H1 (cell line): ENCODE data around the gene STIM1. TPM values are rescaled to one million over a fixed set of nuclear protein-coding genes. Genes with fewer than 3 reads are reported as not detected.

ENCODE experiments used
- CTCF ChIA-PET: fragments of 300-600 bp; sonication (Branson Sonifier 250); formaldehyde crosslinking; loops from one replicate; lab custom pipeline; 2021; ENCODE audit not compliant: partially characterized antibody; lab: Charles Lee
- POLR2A ChIA-PET: fragments of 300-600 bp; sonication (Branson Sonifier 250); formaldehyde crosslinking; loops from one replicate; lab custom pipeline; 2021; ENCODE audit warnings: inconsistent platforms; ENCODE audit not compliant: partially characterized antibody; lab: Charles Lee
- DNase-seq, 2 experiments: peaks; one replicate each; pipeline versions ENCODE4 v3.0.0 to v3.0.0-alpha.2; 2010 to 2022; ENCODE audit warnings: low spot score in 2 of 2, low read depth in 1 of 2, mixed read lengths in 1 of 2
- FAIRE-seq: peaks from 2 replicates; lab custom pipeline; 2011; peaks lifted over from hg19 to GRCh38; lab: Jason Lieb, UNC
- H2AFZ ChIP-seq: 2 replicates; pipeline ENCODE4 v1.8.1; 2012; ENCODE audit warnings: low read length, inconsistent platforms
- H2AK5ac ChIP-seq: 2 replicates; pipeline ENCODE4 v1.6.1; 2013; ENCODE audit warnings: low read depth, low read length
- H2BK120ac ChIP-seq: replicated peaks from 2 replicates; pipeline ENCODE3; 2013; ENCODE audit warnings: low read depth, low read length, inconsistent platforms
- H2BK12ac ChIP-seq: 2 replicates; pipeline ENCODE4 v1.6.1; 2013; ENCODE audit warnings: low read depth, low read length
- H2BK15ac ChIP-seq: 2 replicates; pipeline ENCODE4 v1.6.1; 2013; ENCODE audit warnings: low read length
- H2BK20ac ChIP-seq: 2 replicates; pipeline ENCODE4 v1.6.1; 2013; ENCODE audit warnings: low read length
- H2BK5ac ChIP-seq: 2 replicates; pipeline ENCODE4 v1.6.1; 2013; ENCODE audit warnings: low read depth, low read length
- H3K14ac ChIP-seq: 2 replicates; pipeline ENCODE4 v1.6.1; 2013; ENCODE audit warnings: inconsistent platforms; ENCODE audit not compliant: insufficient read length
- H3K18ac ChIP-seq: 2 replicates; pipeline ENCODE4 v1.6.1; 2013; ENCODE audit warnings: low read length; ENCODE audit errors: extremely low read depth
- H3K23ac ChIP-seq: 2 replicates; pipeline ENCODE4 v1.6.1; 2013; ENCODE audit warnings: inconsistent platforms; ENCODE audit not compliant: insufficient read length
- H3K23me2 ChIP-seq: 2 replicates; pipeline ENCODE4 v1.6.1; 2013; ENCODE audit warnings: low read depth, low read length
- H3K27ac ChIP-seq: 2 replicates; pipeline ENCODE4 v1.6.1; 2011; ENCODE audit warnings: low read depth, low read length, inconsistent platforms
- H3K27me3 ChIP-seq, 4 experiments: replicated peaks in 1 of 4; 1 replicate in 1 of 4; 2 replicates in 3 of 4; pipeline versions ENCODE4 v1.6.1 to v1.8.1; 2011 to 2013; ENCODE audit warnings: low read length in 3 of 4, mild to moderate bottlenecking in 3 of 4, inconsistent platforms in 2 of 4, mixed read lengths in 2 of 4, moderate library complexity in 1 of 4; ENCODE audit not compliant: control insufficient read depth in 3 of 4, insufficient read depth in 3 of 4; ENCODE audit errors: extremely low read depth in 1 of 4
- H3K36me3 ChIP-seq, 4 experiments: 2 replicates each; pipeline versions ENCODE4 v1.6.1 to v1.8.1; 2011 to 2013; ENCODE audit warnings: mild to moderate bottlenecking in 4 of 4, low read length in 3 of 4, moderate library complexity in 2 of 4, control low read depth in 1 of 4, inconsistent platforms in 1 of 4; ENCODE audit not compliant: insufficient read depth in 4 of 4, control insufficient read depth in 2 of 4
- H3K4ac ChIP-seq: replicated peaks from 2 replicates; pipeline ENCODE3; 2013; ENCODE audit warnings: low read length, low read depth, mixed read lengths, inconsistent platforms; ENCODE audit not compliant: insufficient read length
- H3K4me1 ChIP-seq, 4 experiments: replicated peaks in 1 of 4; 1 replicate in 1 of 4; 2 replicates in 3 of 4; pipeline versions ENCODE4 v1.6.1 to v1.8.1; 2011 to 2013; ENCODE audit warnings: low read length in 3 of 4, inconsistent platforms in 2 of 4, mixed read lengths in 1 of 4; ENCODE audit not compliant: insufficient read depth in 4 of 4, control insufficient read depth in 3 of 4
- H3K4me2 ChIP-seq, 2 experiments: 2 replicates each; pipeline versions ENCODE4 v1.6.1 to v1.8.1; 2011 to 2013; ENCODE audit warnings: low read depth in 2 of 2, low read length in 2 of 2, control low read depth in 1 of 2, inconsistent platforms in 1 of 2, mild to moderate bottlenecking in 1 of 2; ENCODE audit not compliant: insufficient read depth in 1 of 2
- H3K4me3 ChIP-seq, 4 experiments: fragments of 200-600, 300-600 bp in 1 of 4; sonication (generic), shearing (Covaris generic), sonication (Bioruptor Twin) in 1 of 4; 2 replicates each; pipeline versions ENCODE4 v1.5.1 to v1.8.1; 2011 to 2016; ENCODE audit warnings: low read length in 4 of 4, low read depth in 3 of 4, control low read depth in 2 of 4, inconsistent platforms in 2 of 4, mild to moderate bottlenecking in 2 of 4, mixed read lengths in 1 of 4, moderate library complexity in 1 of 4; ENCODE audit not compliant: insufficient read depth in 2 of 4; ENCODE audit errors: extremely low read depth in 1 of 4
- H3K56ac ChIP-seq: replicated peaks from 2 replicates; pipeline ENCODE3; 2013; ENCODE audit warnings: low read depth, mild to moderate bottlenecking, mixed read lengths, low read length, inconsistent platforms; ENCODE audit not compliant: insufficient read length
- H3K79me1 ChIP-seq: 2 replicates; pipeline ENCODE4 v1.6.1; 2013; ENCODE audit warnings: low read depth, low read length, control low read depth
- H3K79me2 ChIP-seq, 2 experiments: 2 replicates each; pipeline versions ENCODE4 v1.6.1 to v1.8.1; 2012 to 2013; ENCODE audit warnings: low read length in 2 of 2, mild to moderate bottlenecking in 2 of 2, inconsistent platforms in 1 of 2; ENCODE audit not compliant: insufficient read depth in 2 of 2, control insufficient read depth in 1 of 2
- H3K9ac ChIP-seq, 4 experiments: replicated peaks in 1 of 4; 1 replicate in 1 of 4; 2 replicates in 3 of 4; pipeline versions ENCODE4 v1.6.1 to v1.8.1; 2011 to 2013; ENCODE audit warnings: low read depth in 3 of 4, low read length in 3 of 4, control low read depth in 2 of 4, mild to moderate bottlenecking in 2 of 4, moderate library complexity in 2 of 4, inconsistent platforms in 1 of 4; ENCODE audit errors: extremely low read depth in 1 of 4
- H3K9me3 ChIP-seq, 2 experiments: 2 replicates each; pipeline versions ENCODE4 v1.6.1 to v1.8.1; 2012 to 2013; ENCODE audit warnings: mild to moderate bottlenecking in 2 of 2, moderate library complexity in 2 of 2, control low read depth in 1 of 2, inconsistent platforms in 1 of 2, low read depth in 1 of 2, low read length in 1 of 2, mixed read lengths in 1 of 2; ENCODE audit not compliant: insufficient read depth in 2 of 2
- H4K20me1 ChIP-seq, 2 experiments: replicated peaks in 1 of 2; 2 replicates each; pipeline versions ENCODE3 to v1.8.1; 2011 to 2013; ENCODE audit warnings: inconsistent platforms in 2 of 2, low read length in 2 of 2, mild to moderate bottlenecking in 1 of 2; ENCODE audit not compliant: insufficient read depth in 2 of 2, control insufficient read depth in 1 of 2
- H4K5ac ChIP-seq: 2 replicates; pipeline ENCODE4 v1.6.1; 2013; ENCODE audit warnings: low read length, low read depth, mixed read lengths, inconsistent platforms; ENCODE audit not compliant: insufficient read length
- H4K8ac ChIP-seq: 2 replicates; pipeline ENCODE4 v1.8.0; 2013; ENCODE audit warnings: mild to moderate bottlenecking, moderate library complexity, low read length, inconsistent platforms; ENCODE audit not compliant: insufficient read depth; ENCODE audit errors: extremely low read depth
- H4K91ac ChIP-seq: replicated peaks from 2 replicates; pipeline ENCODE3; 2013; ENCODE audit warnings: low read length, mixed read lengths, inconsistent platforms; ENCODE audit not compliant: insufficient read length
- BRCA1 ChIP-seq: IDR thresholded peaks from 2 replicates; pipeline ENCODE4 v1.6.1; 2012; ENCODE audit warnings: low read depth, low read length, improper control_type of control experiment
- EZH2 ChIP-seq: fragments of 200-600 bp; sonication (generic); IDR thresholded peaks from 2 replicates; pipeline ENCODE4 v1.7.1; 2012; ENCODE audit warnings: low read depth, mild to moderate bottlenecking, moderate library complexity, low read length, inconsistent platforms; ENCODE audit not compliant: severe bottlenecking
- KDM1A ChIP-seq: fragments of 200-600, 300-600 bp; sonication (generic); IDR thresholded peaks from 2 replicates; pipeline ENCODE4 v1.7.1; 2016; ENCODE audit warnings: mild to moderate bottlenecking, low read length, borderline replicate concordance
- KDM5A ChIP-seq: fragments of 200-600 bp; IDR thresholded peaks from 2 replicates; pipeline ENCODE4 v1.7.1; 2012; ENCODE audit warnings: mild to moderate bottlenecking, low read length, inconsistent platforms, mixed read lengths
- SP1 ChIP-seq: IDR thresholded peaks from 2 replicates; pipeline ENCODE4 v1.6.1; 2011; ENCODE audit warnings: low read depth, low read length
- TEAD4 ChIP-seq: IDR thresholded peaks from 2 replicates; pipeline ENCODE4 v1.6.1; 2012; ENCODE audit warnings: low read depth, low read length, inconsistent platforms, mixed read lengths
- YY1 ChIP-seq: IDR thresholded peaks from 2 replicates; pipeline ENCODE4 v1.6.1; 2011; ENCODE audit warnings: low read depth, mild to moderate bottlenecking, low read length
- ZNF274 ChIP-seq: IDR thresholded peaks from 2 replicates; pipeline ENCODE4 v1.7.0; 2012; ENCODE audit warnings: low read length, borderline replicate concordance; ENCODE audit errors: extremely low read depth
- WGBS, 2 experiments: shearing (Covaris generic) in 1 of 2; methylation state at CpG; one replicate each; pipeline versions ENCODE4 v1.1.6 to v1.1.7; 2013 to 2015; ENCODE audit warnings: low lambda C conversion rate in 2 of 2, mixed read lengths in 2 of 2, inconsistent platforms in 1 of 2, low coverage in 1 of 2, missing lambda C conversion rate in 1 of 2; ENCODE audit not compliant: insufficient replicate concordance in 2 of 2, insufficient coverage in 1 of 2, insufficient read length in 1 of 2; ENCODE audit errors: extremely low coverage in 1 of 2, missing lambda C conversion rate in 1 of 2; 5-methylcytosine and 5-hydroxymethylcytosine counted together
- polyA plus RNA-seq, 7 experiments: library from polyadenylated mRNA; depleted of rRNA in 3 of 7; stranded (reverse) in 5 of 7; unstranded in 2 of 7; fragments of >200 nt in 5 of 7; fragments of 200-250 nt in 2 of 7; gene quantifications; 1 replicate in 5 of 7; 2 replicates in 1 of 7; 4 replicates in 1 of 7; pipeline versions ENCODE4 v1.2.1 to v1.2.3, GENCODE V29; 2011 to 2013; ENCODE audit warnings: missing spikeins in 2 of 7, mixed read lengths in 2 of 7
- total RNA-seq: library from RNA; stranded (reverse); fragmentation: NEBNext Ultra II Directional; extraction: Animal tissue kit (Norgen Biotek cat#: 25700); gene quantifications from 2 replicates; pipeline ENCODE4 v1.2.1, GENCODE V29; 2021

STIM1 gene
- total and polyA plus RNA-seq, 2 of the 8 experiments (the other 6 are each of a cell fraction or from before 2014, with no cell fraction given) = 11.1 to 12.2 TPM

- H3K23ac ChIP-seq = no peak overlapping the region
- H3K79me2 ChIP-seq = peaks cover 0 to 3% of the 10 kb centered on the region in 2 experiments; a peak in 1 of 4 replicates
- no peak overlapping the region; the same call in 1 of the 2 replicates for H3K27ac ChIP-seq
- no peak overlapping the region for H3K18ac ChIP-seq
- no peaks in the 10 kb centered on the region for H3K27me3 ChIP-seq
- ChIA-PET POLR2A (interaction anchor here (0.8 to 1.7 kb wide), 4 partner anchors 10 to 33 kb away, joined by 3 to 6 read pairs (median 3); no protein-coding TSS in a partner anchor), CTCF (interaction anchor here (0.7 to 10.8 kb wide), 6 partner anchors 9 to 256 kb away, joined by 3 to 61 read pairs (median 4); no protein-coding TSS in a partner anchor)
- no peak overlapping the region; the same call in 1 of the 2 replicates for H4K8ac ChIP-seq
- H3K4me3 ChIP-seq = no peak overlapping the region
- peak; percentile 44; the same call in 1 of the 2 replicates for TF ChIP-seq SP1
- no peak for TF ChIP-seq BRCA1
- no peak for TF ChIP-seq ZNF274
- TF ChIP-seq YY1 = 0 out of 2 replicates have a peak, but pooled peaks have one; percentile 19
- no peak for TF ChIP-seq EZH2
- TF ChIP-seq TEAD4 = peak; percentile 44; the same call in 1 of the 2 replicates
- TF ChIP-seq KDM5A = no peak
- TF ChIP-seq KDM1A = peak; percentile 53; the same call in 1 of the 2 replicates
- no peak overlapping the region for H4K91ac ChIP-seq
- DNase-seq = no peak
- H3K23me2 ChIP-seq = no peaks in the 10 kb centered on the region; the same call in 1 of the 2 replicates
- no peak overlapping the region for H2AK5ac ChIP-seq
- no peak overlapping the region for H2BK12ac ChIP-seq
- H3K9ac ChIP-seq = no peak overlapping the region
- WGBS, 2 experiments = 100% methylated on average over 2 of the region's 2 CpGs; no CpG with 5 or more reads in 1 of the 2 experiments
- H4K5ac ChIP-seq = no peak overlapping the region
- H4K20me1 ChIP-seq = peaks cover 2% of the 10 kb centered on the region in 2 experiments
- H3K14ac ChIP-seq = no peak overlapping the region
- H3K79me1 ChIP-seq = no peaks in the 10 kb centered on the region; the same call in 1 of the 2 replicates
- no peak overlapping the region for H2BK5ac ChIP-seq
- H3K4me2 ChIP-seq = 0 out of 4 replicates have a peak overlapping the region, but pooled peaks of 1 of the 2 experiments have one; percentile 1
- no peak overlapping the region for H2BK120ac ChIP-seq
- no peak overlapping the region for H2BK20ac ChIP-seq
- H2BK15ac ChIP-seq = no peak overlapping the region
- no peak overlapping the region for H3K4ac ChIP-seq
- H3K4me1 ChIP-seq = no peaks in the 10 kb centered on the region; a peak in 1 of 7 replicates
- H3K56ac ChIP-seq = no peak overlapping the region
- no peaks in the 10 kb centered on the region for H3K9me3 ChIP-seq
- H2AFZ ChIP-seq = no peak overlapping the region
- peaks cover 0 to 4% (median 1%) of the 10 kb centered on the region in 4 experiments; a peak in 1 of 8 replicates for H3K36me3 ChIP-seq
- no peak for FAIRE-seq
Observed at GRCh38 chr11:3816673-3817072, 38.8 kb upstream of the STIM1 start.
